ENCODE measurements around the gene RCCD1.
"Not testable (repeated sequence)": the region's sequence is repeated elsewhere in the genome, so short reads cannot be mapped to it uniquely, and the experiment has no call there.

Gene RCCD1

GRCh38 chr15:90921887-90922286, 32.8 kb upstream of the RCCD1 start:
- Histone ChIP-seq H3K4me1 (ENCODE audit: control insufficient read depth in 2 of 2, insufficient read depth in 1 of 2, low read depth in 1 of 2, low read length in 2 of 2) (peaks cover 0 to 3% of the 10 kb centered on the region in 2 donors), H2BK12ac (ENCODE audit: low read length) (no peak overlapping the region), H2AK5ac (ENCODE audit: low read depth, low read length) (no peak overlapping the region), H2AFZ (ENCODE audit: low read length) (no peak overlapping the region), H3K4me2 (ENCODE audit: insufficient read depth, low read length, poor library complexity, severe bottlenecking) (no peak overlapping the region), H2BK15ac (ENCODE audit: low read length) (no peak overlapping the region), H4K8ac (ENCODE audit: low read depth, low read length) (no peak overlapping the region), H2BK120ac (ENCODE audit: low read depth, low read length) (no peak overlapping the region), H2BK5ac (ENCODE audit: low read length) (no peak overlapping the region), H3K23ac (ENCODE audit: low read depth, low read length, poor library complexity) (no peak overlapping the region), H3K36me3 (replicated peaks in 1 of 2; ENCODE audit: control insufficient read depth in 2 of 2, insufficient read depth in 2 of 2, low read length in 2 of 2) (peaks cover 27 to 47% of the 10 kb centered on the region in 2 donors), H3K79me1 (ENCODE audit: low read depth, low read length) (no peaks in the 10 kb centered on the region), H3K27me3 (ENCODE audit: control insufficient read depth in 3 of 3, insufficient read depth in 3 of 3, low read depth in 1 of 3, low read length in 3 of 3) (no peaks in the 10 kb centered on the region), H3K4ac (ENCODE audit: low read length) (no peak overlapping the region), H3K27ac (replicated peaks; ENCODE audit: low read length) (no peak overlapping the region), H4K91ac (ENCODE audit: low read depth, low read length, poor library complexity) (no peak overlapping the region), H3K18ac (ENCODE audit: low read length) (no peak overlapping the region), H3K14ac (ENCODE audit: low read length) (no peak overlapping the region), H3K9ac (ENCODE audit: low read depth, low read length, poor library complexity) (no peak overlapping the region), H3K4me3 (ENCODE audit: low read length in 2 of 2) (no peak overlapping the region), H3K9me3 (replicated peaks in 1 of 2; ENCODE audit: control insufficient read depth in 2 of 2, insufficient read depth in 1 of 2, low read depth in 1 of 2, low read length in 2 of 2) (no peaks in the 10 kb centered on the region)
- DNase-seq (ENCODE audit: low spot score), result no peak
- WGBS, 2 donors (ENCODE audit: extremely low coverage in 2 of 2, insufficient read length in 2 of 2, insufficient replicate concordance in 1 of 2), result no CpG with 5 or more reads among the region's 4 CpGs

GRCh38 chr15:90922712-90923322, 31.9 kb upstream of the RCCD1 start:
- not testable (repeated sequence) for H3K9ac ChIP-seq (ENCODE audit: low read depth, low read length, poor library complexity); H3K23ac ChIP-seq (ENCODE audit: low read depth, low read length, poor library complexity); H3K18ac ChIP-seq (ENCODE audit: low read length); H3K79me1 ChIP-seq (ENCODE audit: low read depth, low read length); H2BK120ac ChIP-seq (ENCODE audit: low read depth, low read length); H4K91ac ChIP-seq (ENCODE audit: low read depth, low read length, poor library complexity); H3K14ac ChIP-seq (ENCODE audit: low read length); H2BK15ac ChIP-seq (ENCODE audit: low read length); H3K4me1 ChIP-seq (ENCODE audit: control insufficient read depth in 2 of 2, insufficient read depth in 1 of 2, low read depth in 1 of 2, low read length in 2 of 2); H4K8ac ChIP-seq (ENCODE audit: low read depth, low read length); H2BK5ac ChIP-seq (ENCODE audit: low read length); H3K4ac ChIP-seq (ENCODE audit: low read length); H3K9me3 ChIP-seq (replicated peaks in 1 of 2; ENCODE audit: control insufficient read depth in 2 of 2, insufficient read depth in 1 of 2, low read depth in 1 of 2, low read length in 2 of 2); DNase-seq (ENCODE audit: low spot score); H3K4me3 ChIP-seq (ENCODE audit: low read length in 2 of 2); H3K4me2 ChIP-seq (ENCODE audit: insufficient read depth, low read length, poor library complexity, severe bottlenecking); H2AK5ac ChIP-seq (ENCODE audit: low read depth, low read length); H2BK12ac ChIP-seq (ENCODE audit: low read length); H3K27me3 ChIP-seq (ENCODE audit: control insufficient read depth in 3 of 3, insufficient read depth in 3 of 3, low read depth in 1 of 3, low read length in 3 of 3); H2AFZ ChIP-seq (ENCODE audit: low read length); H3K27ac ChIP-seq (replicated peaks; ENCODE audit: low read length)
- H3K36me3 ChIP-seq (replicated peaks in 1 of 2; ENCODE audit: control insufficient read depth in 2 of 2, insufficient read depth in 2 of 2, low read length in 2 of 2), result peaks cover 21 to 38% of the 10 kb centered on the region in 2 donors
- WGBS, 2 donors (ENCODE audit: extremely low coverage in 2 of 2, insufficient read length in 2 of 2, insufficient replicate concordance in 1 of 2), result no CpG with 5 or more reads among the region's 7 CpGs

GRCh38 chr15:90924375-90924774, 30.3 kb upstream of the RCCD1 start:
- Histone ChIP-seq H3K27me3 (ENCODE audit: control insufficient read depth in 3 of 3, insufficient read depth in 3 of 3, low read depth in 1 of 3, low read length in 3 of 3) (no peaks in the 10 kb centered on the region), H2BK12ac (ENCODE audit: low read length) (no peak overlapping the region), H4K91ac (ENCODE audit: low read depth, low read length, poor library complexity) (no peak overlapping the region), H2BK15ac (ENCODE audit: low read length) (no peak overlapping the region), H3K9ac (ENCODE audit: low read depth, low read length, poor library complexity) (no peak overlapping the region), H3K36me3 (replicated peaks in 1 of 2; ENCODE audit: control insufficient read depth in 2 of 2, insufficient read depth in 2 of 2, low read length in 2 of 2) (peaks cover 13 to 24% of the 10 kb centered on the region in 2 donors), H2AFZ (ENCODE audit: low read length) (no peak overlapping the region), H2AK5ac (ENCODE audit: low read depth, low read length) (no peak overlapping the region), H3K79me1 (ENCODE audit: low read depth, low read length) (no peaks in the 10 kb centered on the region), H3K23ac (ENCODE audit: low read depth, low read length, poor library complexity) (no peak overlapping the region), H4K8ac (ENCODE audit: low read depth, low read length) (no peak overlapping the region), H2BK5ac (ENCODE audit: low read length) (no peak overlapping the region), H2BK120ac (ENCODE audit: low read depth, low read length) (no peak overlapping the region), H3K18ac (ENCODE audit: low read length) (no peak overlapping the region), H3K4ac (ENCODE audit: low read length) (no peak overlapping the region), H3K4me1 (ENCODE audit: control insufficient read depth in 2 of 2, insufficient read depth in 1 of 2, low read depth in 1 of 2, low read length in 2 of 2) (peaks cover 0 to 3% of the 10 kb centered on the region in 2 donors), H3K4me3 (ENCODE audit: low read length in 2 of 2) (no peak overlapping the region), H3K9me3 (replicated peaks in 1 of 2; ENCODE audit: control insufficient read depth in 2 of 2, insufficient read depth in 1 of 2, low read depth in 1 of 2, low read length in 2 of 2) (no peaks in the 10 kb centered on the region), H3K27ac (replicated peaks; ENCODE audit: low read length) (no peak overlapping the region), H3K4me2 (ENCODE audit: insufficient read depth, low read length, poor library complexity, severe bottlenecking) (no peak overlapping the region), H3K14ac (ENCODE audit: low read length) (no peak overlapping the region)
- no CpG with 5 or more reads among the region's 5 CpGs for WGBS, 2 donors (ENCODE audit: extremely low coverage in 2 of 2, insufficient read length in 2 of 2, insufficient replicate concordance in 1 of 2)
- DNase-seq (ENCODE audit: low spot score), result no peak

DNA sequence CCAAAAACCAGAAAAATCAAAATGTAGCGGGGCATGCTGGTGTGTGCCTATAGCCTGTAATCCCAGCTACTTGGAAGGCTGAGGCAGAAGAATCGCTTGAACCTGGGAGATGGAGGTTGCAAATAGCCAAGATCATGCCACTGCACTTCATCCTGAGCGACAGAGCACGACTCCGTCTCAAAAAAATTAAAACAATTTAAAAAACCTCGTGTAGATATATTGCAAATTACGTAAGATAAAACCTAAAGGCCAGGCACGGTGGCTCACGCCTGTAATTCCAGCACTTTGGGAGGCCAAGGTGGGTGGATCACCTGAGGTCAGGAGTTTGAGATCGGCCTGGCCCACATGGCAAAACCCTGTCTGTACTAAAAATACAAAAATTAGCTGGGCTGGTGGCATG, 27.9 kb upstream of the RCCD1 start:
- H3K9ac ChIP-seq (ENCODE audit: low read depth, low read length, poor library complexity); H3K79me1 ChIP-seq (ENCODE audit: low read depth, low read length); H3K18ac ChIP-seq (ENCODE audit: low read length); H3K9me3 ChIP-seq (replicated peaks in 1 of 2; ENCODE audit: control insufficient read depth in 2 of 2, insufficient read depth in 1 of 2, low read depth in 1 of 2, low read length in 2 of 2); H3K4me1 ChIP-seq (ENCODE audit: control insufficient read depth in 2 of 2, insufficient read depth in 1 of 2, low read depth in 1 of 2, low read length in 2 of 2); H2BK12ac ChIP-seq (ENCODE audit: low read length); H2AFZ ChIP-seq (ENCODE audit: low read length); H4K91ac ChIP-seq (ENCODE audit: low read depth, low read length, poor library complexity); H3K27ac ChIP-seq (replicated peaks; ENCODE audit: low read length); H4K8ac ChIP-seq (ENCODE audit: low read depth, low read length); H3K36me3 ChIP-seq (replicated peaks in 1 of 2; ENCODE audit: control insufficient read depth in 2 of 2, insufficient read depth in 2 of 2, low read length in 2 of 2); H2BK120ac ChIP-seq (ENCODE audit: low read depth, low read length); H3K23ac ChIP-seq (ENCODE audit: low read depth, low read length, poor library complexity); DNase-seq (ENCODE audit: low spot score); H3K27me3 ChIP-seq (ENCODE audit: control insufficient read depth in 3 of 3, insufficient read depth in 3 of 3, low read depth in 1 of 3, low read length in 3 of 3); H3K14ac ChIP-seq (ENCODE audit: low read length); H3K4ac ChIP-seq (ENCODE audit: low read length); H2BK5ac ChIP-seq (ENCODE audit: low read length); H3K4me3 ChIP-seq (ENCODE audit: low read length in 2 of 2); H2AK5ac ChIP-seq (ENCODE audit: low read depth, low read length); H2BK15ac ChIP-seq (ENCODE audit: low read length); H3K4me2 ChIP-seq (ENCODE audit: insufficient read depth, low read length, poor library complexity, severe bottlenecking): not testable (repeated sequence)
- no CpG with 5 or more reads among the region's 10 CpGs for WGBS, 2 donors (ENCODE audit: extremely low coverage in 2 of 2, insufficient read length in 2 of 2, insufficient replicate concordance in 1 of 2)

All from neuronal stem cell (in vitro differentiated cells).